ENCODE measurements around the gene PLCXD1.

The PLCXD1 gene

DNA sequence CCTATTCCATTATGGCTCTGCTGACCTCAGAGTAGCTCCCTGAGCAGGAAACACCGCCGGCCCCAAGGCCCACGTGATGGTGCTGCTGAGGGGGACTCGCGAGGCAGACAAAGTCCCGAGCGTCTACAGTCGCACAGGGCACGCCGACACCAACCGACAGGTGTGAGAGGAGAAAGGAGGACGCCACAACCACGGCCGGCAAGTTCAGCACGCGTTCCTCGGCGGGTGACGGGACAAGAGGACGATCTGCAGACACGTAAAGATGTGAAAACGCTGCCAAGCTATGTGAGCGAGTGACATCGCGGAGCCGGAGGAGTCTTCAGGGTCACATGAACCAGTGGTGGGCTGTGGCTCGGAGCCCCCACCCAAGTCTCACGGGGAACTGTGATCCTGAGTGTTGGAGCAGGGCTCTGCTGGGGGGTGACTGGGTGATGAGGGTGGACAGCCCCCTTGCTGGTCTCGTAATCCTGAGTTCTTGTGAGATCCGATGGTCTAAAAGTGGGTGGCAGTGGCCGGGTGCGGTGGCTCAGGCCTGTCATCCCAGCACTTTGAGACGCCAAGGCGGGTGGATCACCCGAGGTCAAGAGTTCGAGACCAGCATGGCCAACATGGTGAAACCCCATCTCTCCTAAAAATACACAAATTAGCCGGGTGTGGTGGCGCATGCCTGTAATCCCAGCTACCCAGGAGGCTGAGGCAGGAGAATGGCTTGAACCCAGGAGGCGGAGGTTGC lies 71.6 kb downstream of the PLCXD1 start:
- DNase-seq, result no peak
